Esophagus squamous epithelium (tissue), 5 donors: ENCODE results near the gene PLK3. TPM values are rescaled to one million over a fixed set of nuclear protein-coding genes. Genes with fewer than 3 reads are reported as not detected.
"Not testable (repeated sequence)": the region's sequence is repeated elsewhere in the genome, so short reads cannot be mapped to it uniquely, and the experiment has no call there.

Experiments used
- DNase-seq: peaks from one replicate; lab custom pipeline; 2025; lab: John Stamatoyannopoulos, UW
- H3K27ac ChIP-seq, 4 donors: fragments of 200-600 bp; sonication (generic); one replicate each; pipeline ENCODE4 v1.5.1; 2016 to 2019; ENCODE audit warnings: mild to moderate bottlenecking in 1 of 4
- H3K27me3 ChIP-seq, 4 donors: fragments of 200-600 bp; sonication (generic); 1 replicate in 3 of 4; 2 replicates in 1 of 4; pipeline versions ENCODE4 v1.5.1 to v1.6.0; 2017 to 2021; ENCODE audit warnings: antibody characterized with exemption in 1 of 4
- H3K36me3 ChIP-seq, 3 donors: fragments of 200-600 bp; sonication (generic); one replicate each; pipeline ENCODE4 v1.5.1; 2016 to 2019
- H3K4me1 ChIP-seq, 3 donors: fragments of 200-600 bp; sonication (generic); one replicate each; pipeline ENCODE4 v1.5.1; 2017 to 2019
- H3K4me3 ChIP-seq, 4 donors: fragments of 200-600 bp; sonication (generic); 1 replicate in 3 of 4; 2 replicates in 1 of 4; pipeline ENCODE4 v1.5.1; 2016 to 2019; ENCODE audit warnings: mild to moderate bottlenecking in 2 of 4, moderate library complexity in 1 of 4
- H3K9me3 ChIP-seq, 3 donors: fragments of 200-600 bp; sonication (generic); one replicate each; pipeline ENCODE4 v1.5.1; 2016 to 2019
- POLR2A ChIP-seq, 4 donors: fragments of 450-650 bp; IDR thresholded peaks; one replicate each; pipeline ENCODE4 v1.6.1; 2017; ENCODE audit warnings: antibody characterized with exemption in 4 of 4, mild to moderate bottlenecking in 4 of 4, moderate library complexity in 3 of 4
- WGBS, 2 donors: methylation state at CpG; one replicate each; pipeline ENCODE4 v1.1.5; 2018; 5-methylcytosine and 5-hydroxymethylcytosine counted together
- intact Hi-C: fragments of 100-400 bp; cut with DNase I; formaldehyde crosslinking; loops from one replicate; pipeline ENCODE4 v1.15.0; 2022
- total RNA-seq, 4 donors: library from RNA; depleted of rRNA; stranded (reverse); fragments of >200 nt; gene quantifications; one replicate each; pipeline ENCODE4 v1.1.0, GENCODE V29; 2016
- TF ChIP-seq, protein P1 (sequence below), 6 experiments: fragments of 450-650 bp in 4 of 6; fragments of 200-600 bp in 2 of 6; sonication (generic) in 2 of 6; IDR thresholded peaks; one replicate each; pipeline ENCODE4 v1.5.1; 2016 to 2019; ENCODE audit warnings: antibody characterized with exemption in 6 of 6, mild to moderate bottlenecking in 4 of 6, moderate library complexity in 4 of 6
- donor health status: DM: yes; HTN: yes; CAD: no.

PLK3 gene
- total RNA-seq, 4 donors from 2014 or later = 10.3 to 36.2 (median 30.7) TPM

DNA sequence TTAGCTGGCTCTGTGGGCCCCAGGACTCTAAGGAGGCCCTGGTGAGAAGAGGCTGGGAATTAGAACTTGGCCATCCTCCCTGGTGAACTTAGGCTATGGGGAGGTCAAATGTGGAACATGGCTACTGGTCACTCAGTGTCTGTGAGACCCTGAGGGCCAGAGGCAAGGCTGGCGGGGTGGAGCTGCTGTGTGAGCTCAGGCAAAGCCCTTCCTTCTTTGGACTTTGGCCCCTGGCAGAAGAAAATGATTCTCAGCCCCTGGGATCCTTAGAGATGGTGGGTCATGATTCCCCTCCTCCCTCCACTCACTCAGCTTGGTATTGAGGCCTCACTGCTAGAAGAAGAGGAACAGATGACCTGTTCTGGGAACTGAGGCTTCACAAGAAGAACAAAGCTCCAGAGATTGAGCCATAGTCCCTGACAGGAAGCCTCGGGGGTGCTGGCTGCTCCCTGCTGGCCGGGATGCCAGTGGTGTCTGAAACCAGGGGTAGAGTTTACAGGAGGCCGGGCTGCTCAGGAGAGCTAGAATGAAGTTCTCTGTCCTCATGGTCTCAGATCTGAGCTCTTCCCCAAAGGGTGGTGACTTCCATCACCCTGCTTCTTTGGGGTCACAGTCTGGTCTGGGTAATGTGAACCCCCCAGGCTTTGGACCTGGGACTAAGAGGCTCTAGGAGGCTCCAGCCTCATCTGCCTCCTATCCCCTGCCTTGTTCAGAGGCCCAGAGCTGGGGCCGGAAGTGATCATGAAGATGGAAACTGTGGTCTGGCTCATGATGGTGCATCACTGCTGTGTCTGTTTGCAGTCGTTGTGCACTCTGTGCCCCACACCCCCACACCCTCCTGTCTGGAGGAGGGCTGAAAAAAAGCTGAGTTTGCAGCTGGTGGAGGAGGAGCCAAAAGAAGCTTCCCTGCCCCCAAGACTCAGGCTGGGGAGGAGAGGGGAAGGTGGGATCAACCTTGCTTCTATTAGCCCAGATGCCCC lies 9.1 kb downstream of the PLK3 start:
- Histone ChIP-seq H3K4me1 (peaks cover 61 to 95% (median 63%) of the 10 kb centered on the region in 3 donors), H3K9me3 (no peaks in the 10 kb centered on the region), H3K36me3 (peaks cover 10 to 32% (median 12%) of the 10 kb centered on the region in 3 donors), H3K27ac (peak overlapping the region; percentile 94 to 99 (median 96)), H3K4me3 (peak overlapping the region in 3 of 4 donors; percentile 31 to 55 (median 35)), H3K27me3 (no peaks in the 10 kb centered on the region)
- intact Hi-C loops = no loop called here
- TF ChIP-seq, protein P1, sequence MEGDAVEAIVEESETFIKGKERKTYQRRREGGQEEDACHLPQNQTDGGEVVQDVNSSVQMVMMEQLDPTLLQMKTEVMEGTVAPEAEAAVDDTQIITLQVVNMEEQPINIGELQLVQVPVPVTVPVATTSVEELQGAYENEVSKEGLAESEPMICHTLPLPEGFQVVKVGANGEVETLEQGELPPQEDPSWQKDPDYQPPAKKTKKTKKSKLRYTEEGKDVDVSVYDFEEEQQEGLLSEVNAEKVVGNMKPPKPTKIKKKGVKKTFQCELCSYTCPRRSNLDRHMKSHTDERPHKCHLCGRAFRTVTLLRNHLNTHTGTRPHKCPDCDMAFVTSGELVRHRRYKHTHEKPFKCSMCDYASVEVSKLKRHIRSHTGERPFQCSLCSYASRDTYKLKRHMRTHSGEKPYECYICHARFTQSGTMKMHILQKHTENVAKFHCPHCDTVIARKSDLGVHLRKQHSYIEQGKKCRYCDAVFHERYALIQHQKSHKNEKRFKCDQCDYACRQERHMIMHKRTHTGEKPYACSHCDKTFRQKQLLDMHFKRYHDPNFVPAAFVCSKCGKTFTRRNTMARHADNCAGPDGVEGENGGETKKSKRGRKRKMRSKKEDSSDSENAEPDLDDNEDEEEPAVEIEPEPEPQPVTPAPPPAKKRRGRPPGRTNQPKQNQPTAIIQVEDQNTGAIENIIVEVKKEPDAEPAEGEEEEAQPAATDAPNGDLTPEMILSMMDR (IDR thresholded peaks at IDR 0.05) = no peak
- TF ChIP-seq POLR2A (IDR thresholded peaks at IDR 0.05) = peak in 1 of 4 donors; percentile 60
- DNase-seq = peak; percentile 58
- WGBS, 2 donors = 34 to 67% methylated on average over 1 to 3 of the region's 6 CpGs

DNA sequence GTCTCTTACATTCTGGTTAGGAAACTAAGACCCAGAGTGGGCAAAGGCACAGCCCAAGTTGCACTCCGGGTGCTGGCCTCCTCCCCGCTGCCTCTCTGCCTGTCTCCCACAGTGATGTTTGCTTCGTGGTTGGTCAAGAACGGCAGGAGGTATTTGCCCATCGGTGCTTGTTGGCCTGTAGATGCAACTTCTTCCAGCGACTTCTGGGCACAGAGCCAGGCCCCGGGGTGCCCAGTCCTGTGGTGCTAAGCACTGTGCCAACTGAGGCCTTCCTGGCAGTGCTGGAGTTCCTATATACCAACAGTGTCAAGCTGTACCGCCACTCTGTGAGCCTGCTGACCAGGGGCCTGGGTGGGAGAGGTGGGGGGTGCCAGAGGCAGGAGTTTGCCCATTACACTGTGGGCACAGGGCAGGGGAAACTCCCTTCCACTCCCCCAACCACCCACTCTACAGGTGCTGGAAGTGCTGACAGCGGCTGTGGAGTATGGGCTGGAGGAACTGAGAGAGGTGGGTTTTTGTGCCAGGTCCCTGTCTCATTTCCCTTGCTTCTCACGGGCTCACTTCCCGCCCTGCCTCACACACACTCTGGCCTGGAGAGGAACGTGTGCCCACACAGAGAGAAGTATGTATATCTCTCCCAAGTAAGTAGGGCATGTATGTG lies 10.1 kb downstream of the PLK3 start:
- DNase-seq = no peak
- peak overlapping the region in 1 of 4 donors; percentile 55 for H3K4me3 ChIP-seq
- H3K27ac ChIP-seq = peak overlapping the region; percentile 94 to 99 (median 96)
- H3K36me3 ChIP-seq = peaks cover 8 to 22% (median 12%) of the 10 kb centered on the region in 3 donors
- peaks cover 63 to 98% (median 68%) of the 10 kb centered on the region in 3 donors for H3K4me1 ChIP-seq
- H3K27me3 ChIP-seq = no peaks in the 10 kb centered on the region
- no peak for TF ChIP-seq POLR2A (IDR thresholded peaks at IDR 0.05)
- TF ChIP-seq, protein P1 (IDR thresholded peaks at IDR 0.05) = no peak
- WGBS, 2 donors = 26 to 32% methylated on average over 5 to 6 of the region's 12 CpGs
- intact Hi-C loops = no loop called here
- H3K9me3 ChIP-seq = no peaks in the 10 kb centered on the region

DNA sequence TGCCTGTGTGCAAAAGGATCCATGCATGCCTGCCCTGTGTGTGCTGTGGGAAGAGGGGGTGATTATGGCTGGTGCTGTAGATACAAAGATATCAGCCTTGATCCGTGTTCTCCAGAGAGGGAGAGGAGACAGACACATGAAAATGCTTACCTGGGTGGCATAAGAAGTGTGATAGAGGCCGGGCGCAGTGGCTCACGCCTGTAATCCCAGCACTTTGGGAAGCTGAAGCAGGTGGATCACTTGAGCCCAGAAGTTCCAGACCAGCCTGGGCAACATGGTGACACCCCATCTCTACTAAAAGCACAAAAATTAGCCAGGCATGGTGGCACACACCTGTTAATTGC lies 10.6 kb downstream of the PLK3 start:
- 81 to 93% methylated on average over 4 of the region's 4 CpGs for WGBS, 2 donors
- H3K27me3 ChIP-seq, H3K9me3 ChIP-seq, H3K4me3 ChIP-seq, intact Hi-C loops, DNase-seq: not testable (repeated sequence)
- H3K4me1 ChIP-seq = peaks cover 63 to 98% (median 73%) of the 10 kb centered on the region in 3 donors
- peak overlapping the region; percentile 94 to 99 (median 96) for H3K27ac ChIP-seq
- H3K36me3 ChIP-seq = peaks cover 4 to 17% (median 8%) of the 10 kb centered on the region in 3 donors

DNA sequence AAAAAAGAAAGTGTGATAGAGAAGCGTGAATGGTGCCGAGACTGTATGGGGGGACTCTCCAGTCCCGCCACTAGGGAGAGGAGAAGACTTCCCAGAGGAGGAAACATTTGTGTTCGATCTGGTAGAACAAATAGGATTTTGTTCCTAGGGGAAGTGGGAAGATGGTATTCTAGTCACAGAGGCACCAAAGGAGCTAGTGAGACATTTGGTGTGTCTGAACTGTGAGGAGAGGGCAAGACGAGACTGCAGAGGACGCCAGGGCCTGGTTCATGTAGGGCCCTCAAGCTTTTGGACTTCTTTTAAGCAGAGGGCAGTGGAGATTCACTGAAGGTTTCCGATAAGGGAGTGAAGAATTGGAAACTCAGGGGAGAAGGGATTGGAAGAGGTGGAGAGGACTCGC lies 11.1 kb downstream of the PLK3 start:
- Histone ChIP-seq H3K4me3 (no peak overlapping the region), H3K27me3 (no peaks in the 10 kb centered on the region), H3K36me3 (peaks cover 0 to 12% (median 3%) of the 10 kb centered on the region in 3 donors), H3K4me1 (peaks cover 59 to 95% (median 72%) of the 10 kb centered on the region in 3 donors), H3K9me3 (no peaks in the 10 kb centered on the region), H3K27ac (peak overlapping the region; percentile 6 to 98 (median 70))
- TF ChIP-seq, protein P1 (IDR thresholded peaks at IDR 0.05) = no peak
- no peak for TF ChIP-seq POLR2A (IDR thresholded peaks at IDR 0.05)
- no peak for DNase-seq
- intact Hi-C loops = no loop called here
- WGBS, 2 donors = 75 to 84% methylated on average over 8 of the region's 8 CpGs

DNA sequence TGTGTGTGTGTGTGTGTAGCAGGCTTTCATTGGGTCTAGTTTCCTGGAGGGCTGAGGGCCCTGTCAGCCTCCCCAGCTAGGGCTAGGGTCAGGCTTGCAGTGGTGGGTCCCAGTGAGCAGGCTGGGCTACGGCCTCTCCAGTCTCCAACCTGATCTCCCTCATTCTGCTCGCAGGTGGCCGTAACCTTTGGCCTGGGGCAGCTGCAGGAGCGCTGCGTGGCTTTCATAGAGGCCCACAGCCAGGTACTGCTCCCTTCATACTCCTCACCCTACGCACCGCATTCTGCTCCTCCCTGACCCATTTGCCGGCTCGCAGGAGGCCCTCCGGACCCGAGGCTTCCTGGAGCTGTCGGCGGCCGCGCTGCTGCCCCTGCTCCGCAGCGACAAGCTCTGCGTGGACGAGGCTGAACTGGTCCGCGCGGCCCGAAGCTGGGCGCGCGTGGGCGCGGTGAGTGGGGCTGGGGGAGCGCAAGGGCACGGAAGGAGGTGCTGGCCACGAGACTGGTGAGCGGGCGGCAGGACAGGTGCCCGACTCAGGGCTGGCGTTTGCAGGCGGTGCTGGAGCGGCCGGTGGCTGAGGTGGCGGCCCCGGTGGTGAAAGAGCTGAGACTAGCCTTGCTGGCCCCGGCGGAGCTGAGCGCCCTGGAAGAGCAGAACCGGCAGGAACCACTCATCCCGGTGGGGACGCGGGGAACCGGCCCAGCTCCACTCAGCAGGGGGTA lies 12.8 kb downstream of the PLK3 start:
- H3K4me3 ChIP-seq = peak overlapping the region; percentile 28 to 69 (median 52)
- 68 to 80% methylated on average over 11 to 20 of the region's 48 CpGs for WGBS, 2 donors
- H3K27me3 ChIP-seq = no peaks in the 10 kb centered on the region

DNA sequence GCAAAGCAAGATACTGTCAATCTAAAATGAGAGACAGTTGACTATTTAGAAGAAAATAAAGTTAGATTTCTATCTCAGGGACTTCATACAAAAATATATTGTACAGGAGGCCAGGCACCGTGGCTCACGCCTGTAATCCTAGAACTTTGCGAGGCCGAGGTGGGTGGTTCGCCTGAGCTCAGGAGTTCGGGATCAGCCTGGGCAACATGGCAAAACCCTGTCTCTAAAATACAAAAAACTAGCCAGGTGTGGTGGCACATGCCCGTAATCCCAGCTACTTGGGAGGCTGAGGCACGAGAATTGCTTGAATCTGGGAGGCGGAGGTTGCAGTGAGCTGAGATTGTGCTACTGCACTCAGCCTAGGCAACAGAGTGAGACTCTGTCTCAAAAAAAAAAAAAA lies 15.7 kb downstream of the PLK3 start:
- H3K4me1 ChIP-seq = peaks cover 24 to 88% (median 38%) of the 10 kb centered on the region in 3 donors
- DNase-seq, H3K4me3 ChIP-seq, H3K9me3 ChIP-seq, H3K36me3 ChIP-seq, intact Hi-C loops, H3K27me3 ChIP-seq: not testable (repeated sequence)
- 92 to 98% methylated on average over 7 to 9 of the region's 9 CpGs for WGBS, 2 donors
- peak overlapping the region in 3 of 4 donors; percentile 77 to 90 (median 88) for H3K27ac ChIP-seq

More for the DNA sequence above, 12.8 kb downstream of the PLK3 start:
- peaks cover 42 to 88% (median 55%) of the 10 kb centered on the region in 3 donors for H3K4me1 ChIP-seq
- intact Hi-C loops = no loop called here
- TF ChIP-seq, protein P1 (IDR thresholded peaks at IDR 0.05) = no peak
- no peak for TF ChIP-seq POLR2A (IDR thresholded peaks at IDR 0.05)
- peaks cover 0 to 7% (median 0%) of the 10 kb centered on the region in 3 donors for H3K36me3 ChIP-seq
- H3K9me3 ChIP-seq = no peaks in the 10 kb centered on the region
- H3K27ac ChIP-seq = peak overlapping the region; percentile 77 to 93 (median 89)
- no peak for DNase-seq
